ENCODE measurements around the gene NAA10.

- TF ChIP-seq EZH2 (IDR thresholded peaks at IDR 0.05) = no peak
- no peak for TF ChIP-seq POLR2A (IDR thresholded peaks at IDR 0.05; ENCODE audit: borderline replicate concordance, extremely low read depth, insufficient read depth, insufficient read length)
- no peak for TF ChIP-seq CTCF (IDR thresholded peaks at IDR 0.05 in 2 of 3, conservative IDR thresholded peaks at IDR 0.05 in 1 of 3; ENCODE audit: borderline replicate concordance in 1 of 3, insufficient read depth in 1 of 3, low read depth in 2 of 3, low read length in 2 of 3)
- no peak for TF ChIP-seq POLR2AphosphoS5 (IDR thresholded peaks at IDR 0.05; ENCODE audit: low read depth, low read length)
- TF ChIP-seq RAD21 (IDR thresholded peaks at IDR 0.05; ENCODE audit: low read depth) = no peak
- TF ChIP-seq EZH2phosphoT487 (IDR thresholded peaks at IDR 0.05; ENCODE audit: borderline replicate concordance) = no peak
- TF ChIP-seq, protein P1, sequence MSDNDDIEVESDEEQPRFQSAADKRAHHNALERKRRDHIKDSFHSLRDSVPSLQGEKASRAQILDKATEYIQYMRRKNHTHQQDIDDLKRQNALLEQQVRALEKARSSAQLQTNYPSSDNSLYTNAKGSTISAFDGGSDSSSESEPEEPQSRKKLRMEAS (IDR thresholded peaks at IDR 0.05) = no peak
- no peak for TF ChIP-seq REST (IDR thresholded peaks at IDR 0.05; ENCODE audit: low read depth)
- no peak for TF ChIP-seq ELF1 (IDR thresholded peaks at IDR 0.05; ENCODE audit: borderline replicate concordance, low read depth)
These were observed 13.8 kb downstream of the NAA10 start for GRCh38 chrX:153921070-153921469.
